SK-N-MC (cell line): Measurements from ENCODE around the gene JSRP1.

Experiments
- EZH2 ChIP-seq: fragments of 200-600 bp; sonication (generic); IDR thresholded peaks from one replicate; pipeline ENCODE4 v1.6.1; 2017; ENCODE audit warnings: antibody characterized with exemption
- FOXP2 ChIP-seq: optimal IDR thresholded peaks from 2 replicates; pipeline ENCODE3; 2011; ENCODE audit warnings: mild to moderate bottlenecking, moderate library complexity; ENCODE audit not compliant: insufficient read depth; ENCODE audit errors: extremely low read length, control extremely low read depth
- POLR2AphosphoS5 ChIP-seq: IDR thresholded peaks from 2 replicates; pipeline ENCODE4 v1.6.1; 2012; ENCODE audit warnings: mild to moderate bottlenecking, low read depth, low read length, borderline replicate concordance

DNA sequence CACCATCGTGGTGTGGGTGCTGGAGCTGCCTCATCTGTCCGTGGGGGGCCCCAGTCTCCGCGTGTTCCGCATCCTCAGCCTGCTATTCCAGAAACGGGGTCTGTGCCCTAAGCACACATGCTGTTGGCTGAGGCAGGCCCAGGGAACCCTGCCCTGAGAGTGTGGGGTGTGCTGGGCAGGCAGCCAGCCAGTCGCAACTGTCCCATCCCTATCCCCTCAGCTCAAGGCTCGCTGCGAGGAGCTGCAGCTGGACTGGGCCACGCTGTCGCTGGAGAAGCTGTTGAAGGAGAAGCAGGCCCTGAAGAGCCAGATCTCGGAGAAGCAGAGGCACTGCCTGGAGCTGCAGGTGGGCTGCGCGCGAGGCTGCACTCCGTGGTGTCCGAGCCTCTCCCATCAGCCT, 42.0 kb downstream of the JSRP1 start:
- TF ChIP-seq EZH2, result no peak
- TF ChIP-seq POLR2AphosphoS5, result no peak
- TF ChIP-seq FOXP2, result no peak
